ENCODE results near the gene CACNB4. TPM values are rescaled to one million over a fixed set of nuclear protein-coding genes. Genes with fewer than 3 reads are reported as not detected.

Gene CACNB4
- total and polyA plus RNA-seq, 9 of the 15 experiments (the other 6 are each of a cell fraction or from before 2014, with no cell fraction given) = 0.01 to 0.20 (median 0.04) TPM; not detected in 1

- TF ChIP-seq ZKSCAN3 (CRISPR knock-in tag; IDR thresholded peaks at IDR 0.05) = no peak
- TF ChIP-seq RBBP5 (IDR thresholded peaks at IDR 0.05; ENCODE audit: borderline replicate concordance, insufficient read depth, low read length, poor library complexity, severe bottlenecking) = no peak
- TF ChIP-seq SP1 (CRISPR knock-in tag; IDR thresholded peaks at IDR 0.05) = 0 out of 2 replicates have a peak, but pooled peaks have one; percentile 56
- TF ChIP-seq ZNF324 (CRISPR knock-in tag; IDR thresholded peaks at IDR 0.05) = no peak
- TF ChIP-seq ETV1 (tag; conservative IDR thresholded peaks at IDR 0.05; ENCODE audit: low read depth) = peak; percentile 62
- TF ChIP-seq SNIP1 (IDR thresholded peaks at IDR 0.05; ENCODE audit: low read depth) = no peak
- TF ChIP-seq POU5F1 (IDR thresholded peaks at IDR 0.05; ENCODE audit: borderline replicate concordance, low read depth, low read length, partially characterized antibody) = no peak
- TF ChIP-seq HNRNPLL (IDR thresholded peaks at IDR 0.05; ENCODE audit: low read depth, low read length, poor library complexity, severe bottlenecking) = no peak
- TF ChIP-seq SIRT6 (IDR thresholded peaks at IDR 0.05; ENCODE audit: low read depth, low read length) = no peak
- TF ChIP-seq, protein P1, sequence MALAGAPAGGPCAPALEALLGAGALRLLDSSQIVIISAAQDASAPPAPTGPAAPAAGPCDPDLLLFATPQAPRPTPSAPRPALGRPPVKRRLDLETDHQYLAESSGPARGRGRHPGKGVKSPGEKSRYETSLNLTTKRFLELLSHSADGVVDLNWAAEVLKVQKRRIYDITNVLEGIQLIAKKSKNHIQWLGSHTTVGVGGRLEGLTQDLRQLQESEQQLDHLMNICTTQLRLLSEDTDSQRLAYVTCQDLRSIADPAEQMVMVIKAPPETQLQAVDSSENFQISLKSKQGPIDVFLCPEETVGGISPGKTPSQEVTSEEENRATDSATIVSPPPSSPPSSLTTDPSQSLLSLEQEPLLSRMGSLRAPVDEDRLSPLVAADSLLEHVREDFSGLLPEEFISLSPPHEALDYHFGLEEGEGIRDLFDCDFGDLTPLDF (CRISPR knock-in tag; IDR thresholded peaks at IDR 0.05) = no peak
- no peak; the same call in 1 of the 2 replicates for TF ChIP-seq TARDBP (IDR thresholded peaks at IDR 0.05)
- no peak for TF ChIP-seq CREBBP (IDR thresholded peaks at IDR 0.05; ENCODE audit: low read depth, low read length)
- no peak for TF ChIP-seq TAF1 (IDR thresholded peaks at IDR 0.05; ENCODE audit: control insufficient read depth, extremely low read depth, insufficient read depth, low read length, severe bottlenecking)
- TF ChIP-seq, protein P2, sequence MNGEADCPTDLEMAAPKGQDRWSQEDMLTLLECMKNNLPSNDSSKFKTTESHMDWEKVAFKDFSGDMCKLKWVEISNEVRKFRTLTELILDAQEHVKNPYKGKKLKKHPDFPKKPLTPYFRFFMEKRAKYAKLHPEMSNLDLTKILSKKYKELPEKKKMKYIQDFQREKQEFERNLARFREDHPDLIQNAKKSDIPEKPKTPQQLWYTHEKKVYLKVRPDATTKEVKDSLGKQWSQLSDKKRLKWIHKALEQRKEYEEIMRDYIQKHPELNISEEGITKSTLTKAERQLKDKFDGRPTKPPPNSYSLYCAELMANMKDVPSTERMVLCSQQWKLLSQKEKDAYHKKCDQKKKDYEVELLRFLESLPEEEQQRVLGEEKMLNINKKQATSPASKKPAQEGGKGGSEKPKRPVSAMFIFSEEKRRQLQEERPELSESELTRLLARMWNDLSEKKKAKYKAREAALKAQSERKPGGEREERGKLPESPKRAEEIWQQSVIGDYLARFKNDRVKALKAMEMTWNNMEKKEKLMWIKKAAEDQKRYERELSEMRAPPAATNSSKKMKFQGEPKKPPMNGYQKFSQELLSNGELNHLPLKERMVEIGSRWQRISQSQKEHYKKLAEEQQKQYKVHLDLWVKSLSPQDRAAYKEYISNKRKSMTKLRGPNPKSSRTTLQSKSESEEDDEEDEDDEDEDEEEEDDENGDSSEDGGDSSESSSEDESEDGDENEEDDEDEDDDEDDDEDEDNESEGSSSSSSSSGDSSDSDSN (IDR thresholded peaks at IDR 0.05; ENCODE audit: borderline replicate concordance in 1 of 2, low read depth in 2 of 2, low read length in 2 of 2) = no peak
- TF ChIP-seq JUND (IDR thresholded peaks at IDR 0.05; ENCODE audit: borderline replicate concordance, low read depth, low read length) = no peak
- no peak for TF ChIP-seq JUND (tag; IDR thresholded peaks at IDR 0.05; ENCODE audit: borderline replicate concordance, low read depth, low read length)
- TF ChIP-seq BMI1 (IDR thresholded peaks at IDR 0.05; ENCODE audit: low read length) = no peak
- no peak for TF ChIP-seq EZH2 (IDR thresholded peaks at IDR 0.05; ENCODE audit: borderline replicate concordance, low read depth, low read length)
- no peak for TF ChIP-seq EGR1 (conservative IDR thresholded peaks at IDR 0.05)
- TF ChIP-seq BHLHE40 (IDR thresholded peaks at IDR 0.05; ENCODE audit: low read length) = no peak; the same call in 1 of the 2 replicates
- TF ChIP-seq ZNF717 (CRISPR knock-in tag; IDR thresholded peaks at IDR 0.05) = no peak
- TF ChIP-seq CXXC5 (CRISPR knock-in tag; IDR thresholded peaks at IDR 0.05) = peak; percentile 20; the same call in 1 of the 2 replicates
- no peak for TF ChIP-seq SRSF1 (IDR thresholded peaks at IDR 0.05; ENCODE audit: low read depth, low read length)
- TF ChIP-seq RCOR1 (IDR thresholded peaks at IDR 0.05; ENCODE audit: borderline replicate concordance in 1 of 2, low read depth in 2 of 2, low read length in 2 of 2) = peak in 1 of 2 experiments; percentile 59; a peak in 1 of 4 replicates
- TF ChIP-seq KLF13 (tag; IDR thresholded peaks at IDR 0.05; ENCODE audit: borderline replicate concordance, low read depth) = no peak
- no peak for TF ChIP-seq MTA1 (IDR thresholded peaks at IDR 0.05; ENCODE audit: borderline replicate concordance)
- TF ChIP-seq NFE2 (IDR thresholded peaks at IDR 0.05; ENCODE audit: low read depth) = no peak
Observed at GRCh38 chr2:152025678-152026287, 73.1 kb downstream of the CACNB4 start (continued).

Data from K562 (cell line).